Fibroblast of villous mesenchyme (primary cell): ENCODE results near the gene GAR1. TPM values are rescaled to one million over a fixed set of nuclear protein-coding genes. Genes with fewer than 3 reads are reported as not detected.
A peak's percentile ranks its signal among the peaks of the same experiment; 100 is the strongest.
"Not testable (repeated sequence)": the region's sequence is repeated elsewhere in the genome, so short reads cannot be mapped to it uniquely, and the experiment has no call there.

Experiments used
- DNase-seq: peaks from one replicate; pipeline ENCODE4 v3.0.0-alpha.2; 2010; ENCODE audit warnings: low read depth
- H3K4me3 ChIP-seq: 2 replicates; pipeline ENCODE4 v1.5.1; 2011; ENCODE audit warnings: low read depth, mild to moderate bottlenecking, low read length
- total RNA-seq: library from RNA; depleted of rRNA; stranded (reverse); fragments of >200 nt; gene quantifications from 2 replicates; pipeline ENCODE4 v1.2.3, GENCODE V29; 2012
- TF ChIP-seq, protein P1 (sequence below): IDR thresholded peaks from 2 replicates; pipeline ENCODE4 v1.5.1; 2012; ENCODE audit warnings: low read depth, mild to moderate bottlenecking, low read length; ENCODE audit not compliant: insufficient read depth

GAR1 gene
- 4.5 and 5.2 TPM in 2 replicates for total RNA-seq

GRCh38 chr4:109815151-109816081 is at the start of gene GAR1:
Gene GAR1, plus strand, starts transcription at chr4:109815762. Its CDS starts 403 bp downstream, at chr4:109816165.
- TF ChIP-seq, protein P1, sequence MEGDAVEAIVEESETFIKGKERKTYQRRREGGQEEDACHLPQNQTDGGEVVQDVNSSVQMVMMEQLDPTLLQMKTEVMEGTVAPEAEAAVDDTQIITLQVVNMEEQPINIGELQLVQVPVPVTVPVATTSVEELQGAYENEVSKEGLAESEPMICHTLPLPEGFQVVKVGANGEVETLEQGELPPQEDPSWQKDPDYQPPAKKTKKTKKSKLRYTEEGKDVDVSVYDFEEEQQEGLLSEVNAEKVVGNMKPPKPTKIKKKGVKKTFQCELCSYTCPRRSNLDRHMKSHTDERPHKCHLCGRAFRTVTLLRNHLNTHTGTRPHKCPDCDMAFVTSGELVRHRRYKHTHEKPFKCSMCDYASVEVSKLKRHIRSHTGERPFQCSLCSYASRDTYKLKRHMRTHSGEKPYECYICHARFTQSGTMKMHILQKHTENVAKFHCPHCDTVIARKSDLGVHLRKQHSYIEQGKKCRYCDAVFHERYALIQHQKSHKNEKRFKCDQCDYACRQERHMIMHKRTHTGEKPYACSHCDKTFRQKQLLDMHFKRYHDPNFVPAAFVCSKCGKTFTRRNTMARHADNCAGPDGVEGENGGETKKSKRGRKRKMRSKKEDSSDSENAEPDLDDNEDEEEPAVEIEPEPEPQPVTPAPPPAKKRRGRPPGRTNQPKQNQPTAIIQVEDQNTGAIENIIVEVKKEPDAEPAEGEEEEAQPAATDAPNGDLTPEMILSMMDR = peak; percentile 2
- DNase-seq = peak; percentile 95
- peak within 1 kb of the TSS; percentile 93 for H3K4me3 ChIP-seq

GRCh38 chr4:109782092-109782491 is 33.5 kb upstream of the GAR1 start:
- not testable (repeated sequence) for H3K4me3 ChIP-seq, DNase-seq

- DNase-seq = no peak
- no peak overlapping the region for H3K4me3 ChIP-seq
- TF ChIP-seq, protein P1 = no peak
Measured at GRCh38 chr4:109786846-109787245, 28.7 kb upstream of the GAR1 start.

- TF ChIP-seq, protein P1 = no peak
- no peak overlapping the region for H3K4me3 ChIP-seq
- no peak for DNase-seq
Measured at GRCh38 chr4:109787807-109788206, 27.8 kb upstream of the GAR1 start.

GRCh38 chr4:109795059-109795458 is 20.5 kb upstream of the GAR1 start:
- TF ChIP-seq, protein P1 = no peak
- no peak overlapping the region for H3K4me3 ChIP-seq
- no peak for DNase-seq

- TF ChIP-seq, protein P1 = no peak
- no peak overlapping the region for H3K4me3 ChIP-seq
- no peak for DNase-seq
Measured at GRCh38 chr4:109798866-109799265, 16.7 kb upstream of the GAR1 start.

GRCh38 chr4:109801099-109801789 is 14.3 kb upstream of the GAR1 start:
- H3K4me3 ChIP-seq = peak overlapping the region; percentile 28
- DNase-seq = no peak
- TF ChIP-seq, protein P1 = no peak
